HepG2 (cell line): Measurements from ENCODE around the gene KISS1R. TPM values are rescaled to one million over a fixed set of nuclear protein-coding genes. Genes with fewer than 3 reads are reported as not detected.
A peak's percentile ranks its signal among the peaks of the same experiment; 100 is the strongest.

Source experiments
- CBX1 ChIP-seq: IDR thresholded peaks from one replicate; pipeline ENCODE4 v1.6.1; 2016; ENCODE audit warnings: antibody characterized with exemption, low read depth
- CCDC6 ChIP-seq: sonication (generic); formaldehyde crosslinking; IDR thresholded peaks from 2 replicates; pipeline ENCODE4 v1.8.1; 2022; ENCODE audit warnings: mild to moderate bottlenecking, missing genetic modification reagents, moderate library complexity
- FOXK1 ChIP-seq: sonication (generic); formaldehyde crosslinking; IDR thresholded peaks from 2 replicates; pipeline ENCODE4 v1.4.0; 2020; ENCODE audit warnings: low read depth, missing genetic modification reagents, borderline replicate concordance
- HNF4G ChIP-seq, 2 experiments: sonication (generic) in 1 of 2; formaldehyde crosslinking in 1 of 2; IDR thresholded peaks; 2 replicates each; pipeline versions ENCODE4 v1.4.0 to v1.6.1; 2011 to 2020; ENCODE audit warnings: borderline replicate concordance in 2 of 2, low read depth in 2 of 2, mild to moderate bottlenecking in 2 of 2, low read length in 1 of 2, missing genetic modification reagents in 1 of 2, moderate library complexity in 1 of 2
- MATR3 ChIP-seq: sonication (generic); formaldehyde crosslinking; IDR thresholded peaks from 2 replicates; pipeline ENCODE4 v1.4.0; 2020; ENCODE audit warnings: missing genetic modification reagents
- MTA3 ChIP-seq: sonication (generic); formaldehyde crosslinking; IDR thresholded peaks from 2 replicates; pipeline ENCODE4 v1.4.0; 2020; ENCODE audit warnings: missing genetic modification reagents
- PAX8 ChIP-seq: sonication (generic); formaldehyde crosslinking; IDR thresholded peaks from 2 replicates; pipeline ENCODE4 v1.8.0; 2022; ENCODE audit warnings: mild to moderate bottlenecking, missing genetic modification reagents, borderline replicate concordance
- REXO4 ChIP-seq: sonication (generic); formaldehyde crosslinking; IDR thresholded peaks from 2 replicates; pipeline ENCODE4 v1.8.0; 2022; ENCODE audit warnings: missing genetic modification reagents, mild to moderate bottlenecking, borderline replicate concordance
- RFX5 ChIP-seq: IDR thresholded peaks from 2 replicates; pipeline ENCODE4 v1.6.1; 2011; ENCODE audit warnings: low read depth, low read length, improper control_type of control experiment
- SMYD3 ChIP-seq: sonication (generic); formaldehyde crosslinking; IDR thresholded peaks from 2 replicates; pipeline ENCODE4 v1.8.1; 2023; ENCODE audit warnings: mild to moderate bottlenecking, missing genetic modification reagents
- SPEN ChIP-seq: sonication (generic); formaldehyde crosslinking; IDR thresholded peaks from 2 replicates; pipeline ENCODE4 v1.5.1; 2020; ENCODE audit warnings: low read depth, mild to moderate bottlenecking, missing genetic modification reagents
- TAF15 ChIP-seq: fragments of 200-400 bp; formaldehyde crosslinking; IDR thresholded peaks from one replicate; pipeline ENCODE4 v1.6.1; 2018; ENCODE audit warnings: mild to moderate bottlenecking, low read depth, low read length; ENCODE audit not compliant: poor library complexity, severe bottlenecking
- TARDBP ChIP-seq: sonication (generic); formaldehyde crosslinking; IDR thresholded peaks from 2 replicates; pipeline ENCODE4 v1.8.0; 2022; ENCODE audit warnings: mild to moderate bottlenecking, missing genetic modification reagents
- ZFYVE20 ChIP-seq: sonication (generic); formaldehyde crosslinking; IDR thresholded peaks from 2 replicates; pipeline ENCODE4 v1.8.0; 2023; ENCODE audit warnings: low read depth, mild to moderate bottlenecking, moderate library complexity, missing genetic modification reagents, borderline replicate concordance
- ZNF142 ChIP-seq: sonication (generic); formaldehyde crosslinking; IDR thresholded peaks from 2 replicates; pipeline ENCODE4 v1.4.0; 2020; ENCODE audit warnings: missing genetic modification reagents
- ZNF264 ChIP-seq: sonication (generic); formaldehyde crosslinking; IDR thresholded peaks from 2 replicates; pipeline ENCODE4 v1.4.0; 2020; ENCODE audit warnings: missing genetic modification reagents
- ZNF543 ChIP-seq: sonication (generic); formaldehyde crosslinking; IDR thresholded peaks from 2 replicates; pipeline ENCODE4 v1.4.0; 2020; ENCODE audit warnings: mild to moderate bottlenecking, missing genetic modification reagents
- ZNF772 ChIP-seq: sonication (generic); formaldehyde crosslinking; IDR thresholded peaks from 2 replicates; pipeline ENCODE4 v1.5.0; 2020; ENCODE audit warnings: mild to moderate bottlenecking, missing genetic modification reagents
- ZNF790 ChIP-seq: sonication (generic); formaldehyde crosslinking; IDR thresholded peaks from 2 replicates; pipeline ENCODE4 v1.8.0; 2022; ENCODE audit warnings: missing genetic modification reagents, mild to moderate bottlenecking, borderline replicate concordance
- ZSCAN22 ChIP-seq: sonication (generic); formaldehyde crosslinking; IDR thresholded peaks from 2 replicates; pipeline ENCODE4 v1.4.0; 2020; ENCODE audit warnings: mild to moderate bottlenecking, missing genetic modification reagents
- polyA plus RNA-seq, 8 experiments: library from polyadenylated mRNA; depleted of rRNA in 3 of 8; stranded (reverse) in 7 of 8; unstranded in 1 of 8; fragments of >200 nt; fragmentation: Illumina TruSeq in 4 of 8; extraction: Trizol in 4 of 8; gene quantifications; 2 replicates each; pipeline versions ENCODE4 v1.2.1 to v1.2.3, GENCODE V29; 2011 to 2016; ENCODE audit warnings: low read depth in 4 of 8, missing spikeins in 1 of 8, mixed read lengths in 1 of 8; ENCODE audit not compliant: insufficient read depth in 1 of 8
- total RNA-seq, 5 experiments: library from RNA; depleted of rRNA; stranded (reverse); fragments of >200 nt; fragmentation: Illumina TruSeq; extraction: Trizol; gene quantifications; 2 replicates each; pipeline ENCODE4 v1.2.3, GENCODE V29; 2016; ENCODE audit warnings: low read depth in 1 of 5
- TF ChIP-seq, protein P1 (sequence below): sonication (generic); formaldehyde crosslinking; IDR thresholded peaks from 2 replicates; pipeline ENCODE4 v1.5.0; 2020; ENCODE audit warnings: missing genetic modification reagents, mild to moderate bottlenecking, borderline replicate concordance

KISS1R gene
- total and polyA plus RNA-seq, 2 of the 13 experiments (the other 11 are each of a cell fraction or from before 2014, with no cell fraction given), result 1.1 to 10.2 TPM

GRCh38 chr19:932648-933552, 15.8 kb downstream of the KISS1R start (continued):
- no peak for TF ChIP-seq CCDC6 (CRISPR knock-in tag)
- no peak for TF ChIP-seq ZSCAN22 (CRISPR knock-in tag)
- no peak for TF ChIP-seq SMYD3 (CRISPR knock-in tag)
- no peak for TF ChIP-seq ZNF790 (CRISPR knock-in tag)
- TF ChIP-seq HNF4G (IDR thresholded peaks at IDR 0.05; ENCODE audit: borderline replicate concordance, low read depth, low read length), result no peak
- TF ChIP-seq HNF4G (CRISPR knock-in tag; IDR thresholded peaks at IDR 0.05; ENCODE audit: borderline replicate concordance, low read depth), result no peak
- no peak for TF ChIP-seq FOXK1 (CRISPR knock-in tag)
- no peak for TF ChIP-seq ZFYVE20 (CRISPR knock-in tag)
- TF ChIP-seq PAX8 (CRISPR knock-in tag), result no peak
- no peak for TF ChIP-seq MATR3 (CRISPR knock-in tag)
- no peak for TF ChIP-seq TAF15
- no peak for TF ChIP-seq CBX1
- no peak for TF ChIP-seq ZNF772
- no peak for TF ChIP-seq TARDBP
- TF ChIP-seq SPEN (CRISPR knock-in tag), result peak; percentile 29; the same call in 1 of the 2 replicates
- TF ChIP-seq ZNF543, result 0 out of 2 replicates have a peak, but pooled peaks have one; percentile 14
- TF ChIP-seq REXO4, result no peak
- no peak for TF ChIP-seq ZNF264 (CRISPR knock-in tag)
- TF ChIP-seq, protein P1, sequence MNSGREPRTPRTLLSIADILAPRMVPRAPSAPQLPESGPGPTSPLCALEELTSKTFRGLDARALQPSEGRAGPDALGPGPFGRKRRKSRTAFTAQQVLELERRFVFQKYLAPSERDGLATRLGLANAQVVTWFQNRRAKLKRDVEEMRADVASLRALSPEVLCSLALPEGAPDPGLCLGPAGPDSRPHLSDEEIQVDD (CRISPR knock-in tag), result no peak
- no peak for TF ChIP-seq ZNF142 (CRISPR knock-in tag)
- TF ChIP-seq RFX5, result no peak
- TF ChIP-seq MTA3 (CRISPR knock-in tag), result no peak
